ENCODE data around the gene SPDEF.

GRCh38 chr6:34600101-34600500 is 44.0 kb upstream of the SPDEF start:
- no peak for TF ChIP-seq CTCF (IDR thresholded peaks at IDR 0.05 in 2 of 3, conservative IDR thresholded peaks at IDR 0.05 in 1 of 3; ENCODE audit: control insufficient read depth in 2 of 3, extremely low read depth in 1 of 3, insufficient read depth in 1 of 3, low read depth in 3 of 3, low read length in 3 of 3)
- TF ChIP-seq RCOR1 (conservative IDR thresholded peaks at IDR 0.05; ENCODE audit: low read depth, low read length) = no peak
- TF ChIP-seq PAX5 (IDR thresholded peaks at IDR 0.05; ENCODE audit: borderline replicate concordance, low read depth, low read length) = no peak
- TF ChIP-seq TAF1 (IDR thresholded peaks at IDR 0.05; ENCODE audit: borderline replicate concordance, low read depth, low read length) = no peak
- no peak for TF ChIP-seq LARP7 (IDR thresholded peaks at IDR 0.05)
- no peak for TF ChIP-seq ETV6 (conservative IDR thresholded peaks at IDR 0.05 in 1 of 2, IDR thresholded peaks at IDR 0.05 in 1 of 2; ENCODE audit: borderline replicate concordance in 1 of 2, low read depth in 1 of 2)
- TF ChIP-seq RAD21 (IDR thresholded peaks at IDR 0.05; ENCODE audit: insufficient read depth, low read depth, low read length) = no peak
- no peak for TF ChIP-seq CHD2 (IDR thresholded peaks at IDR 0.05; ENCODE audit: borderline replicate concordance, low read depth, low read length)
- TF ChIP-seq RELB (IDR thresholded peaks at IDR 0.05; ENCODE audit: low read depth) = no peak
- TF ChIP-seq POLR2AphosphoS2 (IDR thresholded peaks at IDR 0.05; ENCODE audit: low read depth, low read length) = no peak

Data from GM12878 (cell line).